Smooth muscle cell (in vitro differentiated cells): ENCODE data around the gene SF3A1. TPM values are rescaled to one million over a fixed set of nuclear protein-coding genes. Genes with fewer than 3 reads are reported as not detected.
A peak's percentile ranks its signal among the peaks of the same experiment; 100 is the strongest.

Source experiments
- DNase-seq: peaks from one replicate; lab custom pipeline; 2025; ENCODE audit not compliant: unreplicated experiment; lab: John Stamatoyannopoulos, UW
- H2AFZ ChIP-seq: fragments of 200-600 bp; sonication (generic); 2 replicates; pipeline ENCODE4 v1.6.0; 2016; ENCODE audit warnings: antibody characterized with exemption, low read depth, mild to moderate bottlenecking
- H3F3A ChIP-seq: fragments of 200-600 bp; sonication (generic); 2 replicates; pipeline ENCODE4 v1.6.0; 2017; ENCODE audit warnings: antibody characterized with exemption, low read depth
- H3K27ac ChIP-seq: fragments of 200-600 bp; sonication (generic); 2 replicates; pipeline ENCODE4 v1.5.1; 2016; ENCODE audit warnings: low read depth, mild to moderate bottlenecking
- H3K27me3 ChIP-seq: fragments of 200-600 bp; sonication (generic); 2 replicates; pipeline ENCODE4 v1.6.1; 2016; ENCODE audit warnings: low read depth, mild to moderate bottlenecking
- H3K36me3 ChIP-seq: fragments of 200-600 bp; sonication (generic); 2 replicates; pipeline ENCODE4 v1.5.1; 2016; ENCODE audit warnings: low read depth
- H3K4me1 ChIP-seq: fragments of 200-600 bp; sonication (generic); 2 replicates; pipeline ENCODE4 v1.5.1; 2016; ENCODE audit warnings: low read depth
- H3K4me2 ChIP-seq: fragments of 200-600 bp; sonication (generic); 2 replicates; pipeline ENCODE4 v1.6.0; 2016; ENCODE audit warnings: mild to moderate bottlenecking
- H3K4me3 ChIP-seq: fragments of 200-600 bp; sonication (generic); 2 replicates; pipeline ENCODE4 v1.5.1; 2016; ENCODE audit warnings: mild to moderate bottlenecking
- H3K79me2 ChIP-seq: fragments of 200-600 bp; sonication (generic); 2 replicates; pipeline ENCODE4 v1.6.0; 2016; ENCODE audit warnings: low read depth, mild to moderate bottlenecking
- H3K9ac ChIP-seq: fragments of 200-600 bp; sonication (generic); 2 replicates; pipeline ENCODE4 v1.6.0; 2016; ENCODE audit warnings: low read depth
- H3K9me3 ChIP-seq: fragments of 200-600 bp; sonication (generic); replicated peaks from 2 replicates; pipeline ENCODE4 v1.5.1; 2016; ENCODE audit warnings: low read depth
- H4K20me1 ChIP-seq: fragments of 200-600 bp; sonication (generic); 2 replicates; pipeline ENCODE4 v1.6.0; 2016; ENCODE audit warnings: low read depth
- CTCF ChIP-seq: fragments of 200-600 bp; sonication (generic); IDR thresholded peaks from 2 replicates; pipeline ENCODE4 v1.5.1; 2017; ENCODE audit warnings: borderline replicate concordance, mild to moderate bottlenecking, antibody characterized with exemption; ENCODE audit not compliant: insufficient read depth, poor library complexity, severe bottlenecking
- WGBS: methylation state at CpG from one replicate; pipeline ENCODE4 v1.1.7; 2016; ENCODE audit warnings: low lambda C conversion rate; 5-methylcytosine and 5-hydroxymethylcytosine counted together
- polyA plus RNA-seq: library from polyadenylated mRNA; unstranded; fragments of >200 nt; fragmentation: Nextera tagmentation; extraction: Ambion mirVana; gene quantifications from 2 replicates; pipeline ENCODE4 v1.2.1, GENCODE V29; 2016
- total RNA-seq: library from RNA; depleted of rRNA; stranded (reverse); fragments of >200 nt; gene quantifications from 2 replicates; pipeline ENCODE4 v1.2.3, GENCODE V29; 2014

Gene SF3A1
- total and polyA plus RNA-seq, 2 experiments from 2014 or later = 55.0 to 86.7 TPM

- H3K27me3 ChIP-seq = no peaks in the 10 kb centered on the region
- H3K4me2 ChIP-seq = no peak overlapping the region
- H3K9me3 ChIP-seq = no peaks in the 10 kb centered on the region
- H3K36me3 ChIP-seq = no peaks in the 10 kb centered on the region
- H3F3A ChIP-seq = peaks cover 17% of the 10 kb centered on the region
- WGBS = 96% methylated on average over 15 of the region's 18 CpGs
- no peak overlapping the region for H3K4me3 ChIP-seq
- TF ChIP-seq CTCF = no peak
- no peak overlapping the region for H3K27ac ChIP-seq
- H3K79me2 ChIP-seq = no peaks in the 10 kb centered on the region
- H4K20me1 ChIP-seq = peaks cover 72% of the 10 kb centered on the region
- H3K9ac ChIP-seq = no peak overlapping the region
- DNase-seq = no peak
- H3K4me1 ChIP-seq = peaks cover 14% of the 10 kb centered on the region
- no peak overlapping the region for H2AFZ ChIP-seq
Measured at GRCh38 chr22:30292069-30292970, 64.4 kb downstream of the SF3A1 start.

- Histone ChIP-seq H2AFZ (no peak overlapping the region), H3K27me3 (no peaks in the 10 kb centered on the region), H3K9me3 (no peaks in the 10 kb centered on the region), H3K79me2 (no peaks in the 10 kb centered on the region), H3K4me3 (no peak overlapping the region), H4K20me1 (peaks cover 65% of the 10 kb centered on the region), H3K9ac (no peak overlapping the region), H3K4me1 (peaks cover 14% of the 10 kb centered on the region), H3F3A (peaks cover 17% of the 10 kb centered on the region), H3K36me3 (no peaks in the 10 kb centered on the region), H3K4me2 (no peak overlapping the region), H3K27ac (peak overlapping the region; percentile 50)
- 86% methylated on average over 10 of the region's 13 CpGs for WGBS
- no peak for TF ChIP-seq CTCF
- no peak for DNase-seq
Measured at GRCh38 chr22:30291058-30291892, 65.4 kb downstream of the SF3A1 start.

GRCh38 chr22:30290342-30291057 is 66.2 kb downstream of the SF3A1 start:
- Histone ChIP-seq H3K9ac (no peak overlapping the region), H3K27me3 (no peaks in the 10 kb centered on the region), H3K4me2 (peak overlapping the region; percentile 93), H3K4me3 (peak overlapping the region; percentile 79), H3K4me1 (peaks cover 14% of the 10 kb centered on the region), H3F3A (peaks cover 17% of the 10 kb centered on the region), H3K79me2 (no peaks in the 10 kb centered on the region), H2AFZ (no peak overlapping the region), H3K9me3 (no peaks in the 10 kb centered on the region), H3K27ac (peak overlapping the region; percentile 35), H3K36me3 (no peaks in the 10 kb centered on the region), H4K20me1 (peaks cover 57% of the 10 kb centered on the region)
- DNase-seq = no peak
- no peak for TF ChIP-seq CTCF
- WGBS = 42% methylated on average over 3 of the region's 3 CpGs
